HuH-7.5 (cell line): Measurements from ENCODE around the gene CCDC80.

Source experiments
- DNase-seq: peaks from one replicate; pipeline ENCODE4 v3.0.0; 2011; ENCODE audit warnings: low spot score

Gene CCDC80

DNA sequence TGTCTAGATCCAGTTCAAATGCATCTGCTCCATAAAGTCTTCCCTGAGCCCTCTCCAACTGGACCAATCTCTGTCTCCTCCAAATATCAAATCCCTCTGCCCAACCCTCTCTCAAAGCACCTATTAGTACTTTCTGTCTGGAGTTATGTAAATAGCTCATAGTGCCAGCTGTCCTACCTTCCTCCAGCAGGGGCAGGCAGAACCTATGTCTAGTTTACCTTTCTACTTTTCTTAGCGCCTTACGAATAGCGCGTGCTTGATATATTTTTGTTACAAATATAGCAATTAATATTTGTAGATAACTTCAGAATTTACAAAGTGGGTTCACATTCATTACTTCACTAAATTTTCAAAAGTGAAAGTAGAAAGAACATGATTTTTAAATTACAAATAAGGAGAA, 14.0 kb upstream of the CCDC80 start:
- no peak for DNase-seq

- DNase-seq, result no peak
Observed at GRCh38 chr3:112654492-112654891, 13.5 kb upstream of the CCDC80 start.

- no peak for DNase-seq
Observed at GRCh38 chr3:112653881-112654300, 12.9 kb upstream of the CCDC80 start.

- no peak for DNase-seq
Observed at GRCh38 chr3:112653209-112653871, 12.4 kb upstream of the CCDC80 start.

- no peak for DNase-seq
Observed at GRCh38 chr3:112651516-112651915, 10.6 kb upstream of the CCDC80 start.

DNA sequence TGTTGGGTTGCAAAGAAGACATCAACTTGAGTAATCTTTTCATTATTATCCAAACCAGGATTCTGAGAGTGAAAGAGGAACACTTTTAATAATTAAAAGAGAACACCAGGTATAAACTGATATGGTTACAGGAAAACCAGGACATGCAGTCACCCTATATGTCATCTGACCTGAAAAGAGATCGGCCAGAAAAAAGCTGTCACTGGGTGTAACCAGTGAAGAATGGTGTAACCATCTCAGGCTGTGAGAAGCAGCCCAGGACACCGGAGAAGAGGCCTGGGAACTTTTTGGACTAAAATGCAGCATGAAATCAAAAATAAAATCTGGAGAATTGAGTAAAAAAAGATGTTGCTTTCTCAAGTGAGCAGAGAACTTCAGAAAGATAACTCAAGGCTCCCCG, 10.1 kb upstream of the CCDC80 start:
- DNase-seq, result no peak

DNA sequence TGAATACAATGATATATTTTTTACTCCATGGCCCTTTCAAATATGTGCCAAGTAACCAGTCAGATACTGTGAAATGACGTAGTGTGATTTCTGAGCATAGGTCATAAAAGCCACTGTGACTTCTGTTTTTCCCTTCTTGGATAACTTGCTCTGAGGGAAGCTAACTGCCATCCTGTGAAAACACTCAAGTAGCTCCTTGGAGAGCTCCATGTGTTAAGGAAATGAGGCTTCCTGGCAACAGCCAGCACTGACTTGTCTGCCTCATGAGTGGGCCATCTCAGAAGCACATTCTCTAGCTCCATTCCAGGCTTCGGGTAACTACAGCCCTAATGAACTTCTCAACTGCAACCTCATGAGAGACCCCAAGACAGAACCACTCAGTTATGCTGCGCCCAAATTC, 9.5 kb upstream of the CCDC80 start:
- no peak for DNase-seq

GRCh38 chr3:112649478-112649735, 8.5 kb upstream of the CCDC80 start:
- no peak for DNase-seq

DNA sequence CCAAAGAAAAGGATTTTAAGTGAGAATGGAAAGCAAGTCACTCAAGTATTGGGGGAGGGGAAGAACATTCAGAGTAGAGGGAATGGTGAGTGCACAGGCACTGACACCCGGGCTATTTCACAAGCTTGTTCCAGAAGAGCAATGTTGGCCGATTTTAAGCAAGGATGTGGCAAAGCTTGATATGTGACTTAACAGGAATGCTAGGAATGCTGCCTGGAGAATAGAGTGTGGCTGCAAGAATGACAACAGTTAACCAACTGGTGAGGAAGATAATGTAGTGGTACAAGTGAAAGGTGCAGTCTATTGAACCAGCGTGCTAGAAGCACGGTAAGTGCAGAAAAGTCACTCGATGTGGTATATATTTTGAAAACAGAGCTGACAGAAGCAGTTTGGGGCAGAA, 6.2 kb upstream of the CCDC80 start:
- peak; percentile 28 for DNase-seq

GRCh38 chr3:112646623-112647022, 5.7 kb upstream of the CCDC80 start:
- peak; percentile 16 for DNase-seq

- no peak for DNase-seq
Observed at GRCh38 chr3:112644453-112644852, 3.5 kb upstream of the CCDC80 start.

- no peak for DNase-seq
Observed at GRCh38 chr3:112643621-112644240, 2.8 kb upstream of the CCDC80 start.

DNA sequence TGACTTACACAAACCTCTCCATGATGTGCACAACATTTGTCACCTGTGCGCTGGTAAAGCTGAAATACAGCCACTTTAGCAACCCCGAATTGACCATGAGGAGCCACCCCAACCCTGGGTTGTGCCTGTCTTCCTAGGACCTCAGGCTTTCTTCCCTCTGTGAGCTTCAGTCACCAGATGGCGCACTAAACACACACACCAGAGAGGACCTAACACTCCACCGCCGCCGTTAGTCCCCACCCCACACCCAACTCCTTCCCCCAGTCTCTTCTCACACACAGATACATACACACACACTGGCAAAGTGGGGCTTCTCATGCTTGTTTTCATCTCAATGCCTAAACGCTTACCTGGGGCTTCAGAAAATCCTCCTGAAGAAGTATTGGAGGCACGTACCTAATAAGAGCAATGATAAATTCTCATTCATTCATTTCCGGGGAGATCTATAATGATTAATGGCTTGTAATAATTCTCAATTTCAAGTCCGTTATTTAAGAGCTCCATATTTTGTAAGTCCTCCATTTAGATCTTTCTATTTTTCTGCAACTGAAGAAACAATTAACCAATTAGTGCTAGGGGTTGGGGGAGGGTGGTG, 2.1 kb upstream of the CCDC80 start:
- peak; percentile 74 for DNase-seq

GRCh38 chr3:112640276-112640929, 540 bp downstream of the CCDC80 start:
- DNase-seq, result peak; percentile 24

- DNase-seq, result no peak
Observed at GRCh38 chr3:112639455-112640225, 1.3 kb downstream of the CCDC80 start.

- no peak for DNase-seq
Observed at GRCh38 chr3:112638327-112639020, 2.5 kb downstream of the CCDC80 start.

GRCh38 chr3:112637700-112638099, 3.2 kb downstream of the CCDC80 start:
- no peak for DNase-seq

DNA sequence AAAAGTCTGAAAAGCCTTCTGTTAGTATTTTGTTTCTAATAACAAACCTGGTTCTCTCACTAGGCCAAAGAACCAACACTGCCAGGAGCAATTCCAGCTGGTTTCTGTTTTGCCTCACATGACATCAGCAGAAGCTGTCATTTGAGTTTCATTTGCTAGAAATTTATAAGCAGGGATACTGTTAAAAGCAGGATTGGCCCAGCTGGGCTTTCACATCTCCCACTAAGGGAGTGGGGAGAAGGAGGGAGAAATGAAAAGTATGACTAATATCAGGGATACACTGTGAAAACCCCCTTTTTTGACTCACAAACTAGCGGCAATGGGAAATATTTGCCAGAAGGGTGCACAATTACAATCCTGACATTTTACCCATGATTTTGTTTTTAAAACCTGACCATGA, 5.3 kb downstream of the CCDC80 start:
- no peak for DNase-seq

- no peak for DNase-seq
Observed at GRCh38 chr3:112634786-112635541, 6.0 kb downstream of the CCDC80 start.

GRCh38 chr3:112633757-112634156, 7.2 kb downstream of the CCDC80 start:
- no peak for DNase-seq

DNA sequence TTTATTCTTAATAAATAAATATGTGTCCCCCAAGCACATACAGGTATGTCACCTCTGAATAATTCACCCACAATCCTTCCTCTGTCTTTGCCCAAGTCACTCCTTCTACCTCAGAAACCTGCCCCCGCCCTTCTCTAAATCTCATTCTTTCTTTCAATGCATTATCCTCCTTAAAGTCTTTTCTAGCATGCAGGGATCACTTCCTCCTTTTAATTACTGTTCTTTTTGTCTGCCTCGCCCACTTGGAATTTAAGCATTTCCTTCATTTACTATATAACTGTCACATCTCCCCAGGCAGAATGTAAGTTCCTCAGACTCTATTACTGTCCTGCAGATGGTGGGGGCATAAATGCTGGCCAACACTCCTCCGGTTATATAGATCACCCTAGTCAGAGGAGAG, 7.8 kb downstream of the CCDC80 start:
- DNase-seq, result no peak
